ENCODE results near the gene CACNA2D4.

CACNA2D4 gene

DNA sequence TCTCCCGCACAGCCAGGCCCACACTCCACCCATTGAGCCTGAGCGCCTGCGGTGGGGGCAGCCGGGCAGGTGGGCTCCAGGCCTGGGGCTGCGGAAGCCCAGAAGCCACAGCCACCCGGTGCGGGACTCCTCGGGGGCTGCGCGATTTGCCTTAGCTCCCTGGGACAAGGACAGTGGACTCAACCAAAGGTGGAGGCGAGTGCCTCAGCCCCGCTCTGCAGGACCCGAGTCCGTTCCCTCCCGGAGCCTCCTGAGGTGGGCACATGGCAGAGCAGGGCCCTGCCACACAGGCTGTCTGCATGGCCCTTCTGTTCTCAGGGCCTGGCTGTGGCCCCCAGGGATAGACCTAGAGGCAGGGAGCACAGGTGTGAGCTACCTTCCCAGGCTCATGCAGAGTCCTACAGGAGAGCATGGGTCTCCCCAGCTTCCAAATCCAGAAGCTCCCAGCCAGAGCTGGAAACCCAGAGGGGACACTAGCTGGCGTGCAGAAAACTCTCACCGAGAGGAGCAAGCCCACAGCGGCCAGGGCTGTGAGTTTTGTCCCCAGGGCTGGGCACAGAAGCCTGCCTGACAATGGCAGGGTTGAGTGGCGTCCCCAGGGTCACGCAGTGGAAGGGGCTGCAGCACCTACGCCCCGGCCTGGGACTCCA lies 120.3 kb downstream of the CACNA2D4 start:
- no peak for DNase-seq

GRCh38 chr12:1797011-1797901 lies 121.2 kb downstream of the CACNA2D4 start:
- no peak for DNase-seq

- DNase-seq, result no peak
These were observed 121.9 kb downstream of the CACNA2D4 start for GRCh38 chr12:1796515-1797010.

GRCh38 chr12:1795785-1796514 lies 122.5 kb downstream of the CACNA2D4 start:
- peak; percentile 88 for DNase-seq

- DNase-seq, result no peak
These were observed 123.1 kb downstream of the CACNA2D4 start for GRCh38 chr12:1795221-1795784.

- DNase-seq, result no peak
These were observed 123.9 kb downstream of the CACNA2D4 start for GRCh38 chr12:1794440-1795090.

GRCh38 chr12:1793426-1794210 lies 124.8 kb downstream of the CACNA2D4 start:
- DNase-seq, result no peak

- DNase-seq, result no peak
These were observed 126.0 kb downstream of the CACNA2D4 start for GRCh38 chr12:1792406-1792805.

DNA sequence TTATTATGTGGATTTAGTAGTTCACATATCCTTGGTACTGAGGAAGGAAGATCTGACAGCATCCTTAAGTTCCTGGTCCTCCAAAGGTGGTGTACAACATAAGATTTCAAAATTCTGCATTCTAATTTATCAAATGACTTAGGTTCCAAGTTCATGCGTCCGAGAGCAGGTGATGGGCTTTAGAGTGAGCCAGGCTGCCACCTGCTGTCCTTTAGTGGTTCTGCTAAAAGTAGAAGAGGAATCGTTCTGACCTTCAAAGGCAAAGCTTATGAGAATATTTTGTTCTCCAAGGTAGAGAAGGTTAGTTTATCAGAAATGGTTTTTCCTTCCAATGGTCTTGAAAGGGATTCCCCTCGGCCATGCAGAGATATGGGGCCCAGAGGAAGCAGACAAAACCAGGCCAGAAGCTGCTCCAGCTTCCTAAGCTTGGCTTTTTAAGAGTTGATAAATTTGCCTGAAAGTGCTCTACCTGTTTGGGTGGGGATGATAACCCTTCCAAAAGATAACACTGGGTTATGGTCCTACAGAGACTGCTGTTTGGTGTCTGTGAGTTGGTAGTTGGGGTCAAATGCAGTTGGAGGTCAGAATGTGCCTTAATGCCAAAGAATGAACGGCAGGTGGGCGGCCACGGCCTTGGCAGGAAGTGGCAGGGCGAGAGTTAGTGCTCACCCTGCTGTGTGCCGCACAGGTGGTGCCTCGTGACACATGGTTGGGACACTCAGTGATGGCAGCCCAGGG lies 127.2 kb downstream of the CACNA2D4 start:
- DNase-seq, result peak; percentile 49

DNA sequence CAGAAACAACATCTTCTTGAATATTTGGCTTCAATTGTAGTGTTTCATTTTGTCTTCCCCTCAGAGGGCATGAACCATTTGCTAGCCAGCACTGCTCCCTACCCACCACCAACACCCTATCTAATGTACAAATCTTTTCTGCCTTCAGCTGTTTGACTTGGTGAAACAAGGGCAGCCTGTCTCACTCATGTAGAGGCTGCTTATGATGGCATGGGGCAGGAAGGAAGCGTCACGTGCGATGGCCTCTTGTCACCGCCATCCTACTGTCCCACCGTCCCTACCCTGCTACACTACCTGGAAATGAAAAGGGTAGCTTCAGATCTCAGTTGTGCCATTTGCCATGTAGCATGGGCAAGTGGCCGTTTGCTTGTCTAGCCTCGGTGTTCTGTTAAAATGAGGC lies 128.0 kb downstream of the CACNA2D4 start:
- no peak for DNase-seq

DNA sequence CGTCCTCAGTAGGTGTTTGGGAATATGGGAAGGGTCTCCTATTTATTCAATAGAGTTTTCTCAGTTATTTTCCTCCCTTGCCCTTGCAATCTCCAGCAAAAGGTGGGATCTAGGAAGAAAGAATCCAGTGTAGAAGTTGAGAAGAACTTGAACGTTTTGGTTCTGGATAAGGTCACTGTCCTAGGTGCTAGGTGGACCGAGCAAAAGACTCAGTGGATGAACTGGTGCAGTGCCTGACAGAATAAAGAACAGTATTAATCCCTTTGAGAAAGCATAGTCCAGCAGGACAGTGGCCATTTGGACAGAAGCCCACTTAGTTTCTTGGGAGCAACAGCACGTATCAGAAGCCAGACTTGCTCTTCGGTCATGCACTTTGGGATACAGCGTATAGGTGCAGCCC lies 130.7 kb downstream of the CACNA2D4 start:
- no peak for DNase-seq

DNA sequence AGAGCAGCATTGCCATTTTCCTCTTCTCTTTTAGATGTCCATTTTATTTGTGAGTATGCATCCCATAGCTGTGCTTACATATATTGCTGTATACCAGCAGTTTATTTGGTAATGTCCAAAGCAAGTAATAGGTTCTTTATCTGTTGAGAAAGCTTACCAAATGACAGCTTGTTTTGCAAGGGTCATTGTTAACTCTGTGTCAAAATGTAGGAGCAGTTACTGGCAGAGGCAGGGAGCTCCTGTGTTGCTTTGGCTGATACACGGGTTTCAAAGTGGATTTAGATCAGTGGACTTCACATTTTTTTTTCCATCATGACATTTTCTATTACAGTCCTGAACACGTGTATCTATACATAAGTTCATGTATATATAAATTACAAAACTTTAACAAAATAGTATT lies 136.2 kb downstream of the CACNA2D4 start:
- DNase-seq, result no peak

GRCh38 chr12:1781772-1782171 lies 136.7 kb downstream of the CACNA2D4 start:
- no peak for DNase-seq

DNA sequence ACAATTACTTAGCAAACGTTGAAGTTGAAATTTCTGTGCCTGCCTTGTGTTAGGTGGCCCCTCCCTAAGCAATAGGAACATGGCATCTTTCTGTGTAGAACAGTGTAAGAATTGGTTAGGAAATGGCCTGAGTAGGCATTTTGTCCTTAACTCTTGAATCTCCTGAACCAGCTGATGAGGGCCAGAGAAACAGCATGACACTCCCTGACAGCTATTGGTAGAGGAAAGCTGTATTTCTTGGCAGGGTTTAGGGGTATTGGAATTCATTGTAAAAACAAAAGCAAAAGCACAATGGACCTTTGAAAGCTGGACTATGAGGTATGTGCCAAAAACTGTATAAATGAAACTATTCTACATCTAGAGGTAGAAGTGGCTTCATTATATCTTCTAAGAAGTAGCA lies 138.7 kb downstream of the CACNA2D4 start:
- no peak for DNase-seq

- DNase-seq, result no peak
These were observed 139.5 kb downstream of the CACNA2D4 start for GRCh38 chr12:1778911-1779310.

DNA sequence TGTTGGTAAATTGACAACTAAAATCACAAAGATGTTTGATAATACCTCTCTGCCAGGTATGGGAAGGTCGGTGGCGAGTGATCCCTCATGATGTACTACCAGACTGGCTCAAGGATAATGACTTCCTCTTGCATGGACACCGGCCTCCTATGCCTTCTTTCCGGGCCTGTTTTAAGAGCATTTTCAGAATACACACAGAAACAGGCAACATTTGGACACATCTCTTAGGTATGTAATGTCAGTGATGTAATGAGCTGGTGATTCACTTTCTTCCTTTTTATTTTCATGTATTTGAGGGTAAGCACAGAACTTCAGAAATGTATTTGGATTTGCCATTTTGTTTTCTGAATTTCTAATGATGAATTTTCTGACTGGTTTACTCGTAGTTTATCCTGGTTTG lies 140.7 kb downstream of the CACNA2D4 start:
- DNase-seq, result no peak

GRCh38 chr12:1776170-1776921 lies 142.1 kb downstream of the CACNA2D4 start:
- DNase-seq, result no peak

- DNase-seq, result no peak
These were observed 144.4 kb downstream of the CACNA2D4 start for GRCh38 chr12:1773937-1774655.

- no peak for DNase-seq
These were observed 148.5 kb downstream of the CACNA2D4 start for GRCh38 chr12:1769809-1770494.

Data from NCI-H1436 (cell line).